Transverse colon (tissue), 4 donors: Measurements from ENCODE around the gene MLLT10. TPM values are rescaled to one million over a fixed set of nuclear protein-coding genes. Genes with fewer than 3 reads are reported as not detected.

Experiments used
- DNase-seq: peaks from one replicate; pipeline ENCODE4 v3.0.0-alpha.2; 2019
- H3K27ac ChIP-seq, 4 donors: fragments of 200-600 bp; sonication (generic); 2 replicates each; pipeline ENCODE4 v1.5.1; 2016 to 2018; ENCODE audit warnings: inconsistent platforms in 4 of 4
- H3K27me3 ChIP-seq: fragments of 200-600 bp; sonication (generic); 2 replicates; pipeline ENCODE4 v1.5.1; 2017; ENCODE audit warnings: inconsistent platforms
- H3K36me3 ChIP-seq, 4 donors: fragments of 200-600 bp; sonication (generic); 2 replicates each; pipeline ENCODE4 v1.5.1; 2017 to 2019; ENCODE audit warnings: inconsistent platforms in 4 of 4
- H3K4me1 ChIP-seq, 4 donors: fragments of 200-600 bp; sonication (generic); 2 replicates each; pipeline ENCODE4 v1.5.1; 2017 to 2020; ENCODE audit warnings: inconsistent platforms in 4 of 4
- H3K4me3 ChIP-seq, 4 donors: fragments of 200-600 bp; sonication (generic); 1 replicate in 1 of 4; 2 replicates in 3 of 4; pipeline versions ENCODE4 v1.5.1 to v1.6.1; 2017 to 2019; ENCODE audit warnings: inconsistent platforms in 4 of 4
- H3K9me3 ChIP-seq, 2 donors: fragments of 200-600 bp; sonication (generic); 2 replicates each; pipeline ENCODE4 v1.5.1; 2017 to 2019; ENCODE audit warnings: inconsistent platforms in 2 of 2
- EP300 ChIP-seq: sonication (generic); formaldehyde crosslinking; IDR thresholded peaks from one replicate; pipeline ENCODE4 v1.6.1; 2017; ENCODE audit warnings: antibody characterized with exemption, low read depth
- POLR2A ChIP-seq: fragments of 450-650 bp; IDR thresholded peaks from one replicate; pipeline ENCODE4 v1.6.1; 2016; ENCODE audit warnings: antibody characterized with exemption, mild to moderate bottlenecking, moderate library complexity
- POLR2AphosphoS5 ChIP-seq, 3 donors: sonication (generic); formaldehyde crosslinking; IDR thresholded peaks; one replicate each; pipeline ENCODE4 v1.6.1; 2016; ENCODE audit warnings: antibody characterized with exemption in 3 of 3
- WGBS, 2 donors: methylation state at CpG; one replicate each; pipeline ENCODE4 v1.1.5; 2018; ENCODE audit warnings: low coverage in 1 of 2; 5-methylcytosine and 5-hydroxymethylcytosine counted together
- in situ Hi-C, 4 donors: fragments of 200-750 bp; cut with MboI; loops; one replicate each; pipeline versions ENCODE4 v1.15.0 to v1.15.1; 2017; ENCODE audit warnings: low sequenced_read_pairs in 3 of 4, low pct_ligation_motif_present in 1 of 4, low pct_unique_long_range_greater_than_20kb in 1 of 4
- intact Hi-C: fragments of 100-400 bp; cut with DNase I; formaldehyde crosslinking; loops from one replicate; pipeline ENCODE4 v1.15.1; 2023; ENCODE audit warnings: low total_unique reads
- total RNA-seq, 4 donors: library from RNA; depleted of rRNA; stranded (reverse); fragments of >200 nt; gene quantifications; one replicate each; pipeline ENCODE4 v1.1.0, GENCODE V29; 2016
- TF ChIP-seq, protein P1 (sequence below), 5 experiments: fragments of 200-600 bp in 3 of 5; fragments of 450-650 bp in 2 of 5; sonication (generic) in 3 of 5; IDR thresholded peaks; 1 replicate in 2 of 5; 2 replicates in 3 of 5; pipeline ENCODE4 v1.5.1; 2016 to 2017; ENCODE audit warnings: antibody characterized with exemption in 5 of 5, inconsistent platforms in 3 of 5, mild to moderate bottlenecking in 2 of 5, moderate library complexity in 1 of 5

MLLT10 gene
- total RNA-seq, 4 donors from 2014 or later = 12.0 to 43.0 (median 28.5) TPM

DNA sequence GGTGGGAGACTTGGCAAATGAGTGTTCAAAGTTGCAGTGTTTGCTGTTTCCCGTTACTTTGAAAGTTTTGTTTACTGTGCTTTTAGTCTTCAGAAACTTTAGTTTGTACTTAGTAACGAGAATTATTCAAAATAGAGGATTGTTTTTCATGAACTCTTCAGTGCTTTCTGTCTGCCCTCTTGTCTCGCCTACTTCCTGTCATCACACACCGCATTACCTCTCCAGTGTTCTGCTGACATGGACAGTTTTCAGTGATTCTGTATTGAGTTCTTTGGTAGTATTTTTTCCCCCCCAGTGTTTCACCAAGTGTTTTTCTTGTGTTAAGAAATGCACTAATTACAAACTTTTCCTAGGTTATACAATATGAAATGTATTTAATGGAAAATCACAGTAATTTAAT lies 207.0 kb downstream of the MLLT10 start:
- no peaks in the 10 kb centered on the region for H3K9me3 ChIP-seq
- H3K27me3 ChIP-seq = no peaks in the 10 kb centered on the region
- peaks cover 0 to 21% (median 8%) of the 10 kb centered on the region in 4 donors for H3K36me3 ChIP-seq
- in situ Hi-C loops (loop anchor here in 1 of 4 donors (25.0 kb wide), 1 partner anchor 454 kb away; no protein-coding TSS in a partner anchor), intact Hi-C loops (no loop called here)
- no peak overlapping the region for H3K4me3 ChIP-seq
- H3K27ac ChIP-seq = no peak overlapping the region
- WGBS, 2 donors = 68 to 75% methylated on average over 4 of the region's 4 CpGs
- no peaks in the 10 kb centered on the region for H3K4me1 ChIP-seq
- no peak for DNase-seq
- TF ChIP-seq POLR2A = no peak
- TF ChIP-seq, protein P1, sequence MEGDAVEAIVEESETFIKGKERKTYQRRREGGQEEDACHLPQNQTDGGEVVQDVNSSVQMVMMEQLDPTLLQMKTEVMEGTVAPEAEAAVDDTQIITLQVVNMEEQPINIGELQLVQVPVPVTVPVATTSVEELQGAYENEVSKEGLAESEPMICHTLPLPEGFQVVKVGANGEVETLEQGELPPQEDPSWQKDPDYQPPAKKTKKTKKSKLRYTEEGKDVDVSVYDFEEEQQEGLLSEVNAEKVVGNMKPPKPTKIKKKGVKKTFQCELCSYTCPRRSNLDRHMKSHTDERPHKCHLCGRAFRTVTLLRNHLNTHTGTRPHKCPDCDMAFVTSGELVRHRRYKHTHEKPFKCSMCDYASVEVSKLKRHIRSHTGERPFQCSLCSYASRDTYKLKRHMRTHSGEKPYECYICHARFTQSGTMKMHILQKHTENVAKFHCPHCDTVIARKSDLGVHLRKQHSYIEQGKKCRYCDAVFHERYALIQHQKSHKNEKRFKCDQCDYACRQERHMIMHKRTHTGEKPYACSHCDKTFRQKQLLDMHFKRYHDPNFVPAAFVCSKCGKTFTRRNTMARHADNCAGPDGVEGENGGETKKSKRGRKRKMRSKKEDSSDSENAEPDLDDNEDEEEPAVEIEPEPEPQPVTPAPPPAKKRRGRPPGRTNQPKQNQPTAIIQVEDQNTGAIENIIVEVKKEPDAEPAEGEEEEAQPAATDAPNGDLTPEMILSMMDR (IDR thresholded peaks at IDR 0.05) = no peak
- TF ChIP-seq POLR2AphosphoS5 (IDR thresholded peaks at IDR 0.05) = no peak

DNA sequence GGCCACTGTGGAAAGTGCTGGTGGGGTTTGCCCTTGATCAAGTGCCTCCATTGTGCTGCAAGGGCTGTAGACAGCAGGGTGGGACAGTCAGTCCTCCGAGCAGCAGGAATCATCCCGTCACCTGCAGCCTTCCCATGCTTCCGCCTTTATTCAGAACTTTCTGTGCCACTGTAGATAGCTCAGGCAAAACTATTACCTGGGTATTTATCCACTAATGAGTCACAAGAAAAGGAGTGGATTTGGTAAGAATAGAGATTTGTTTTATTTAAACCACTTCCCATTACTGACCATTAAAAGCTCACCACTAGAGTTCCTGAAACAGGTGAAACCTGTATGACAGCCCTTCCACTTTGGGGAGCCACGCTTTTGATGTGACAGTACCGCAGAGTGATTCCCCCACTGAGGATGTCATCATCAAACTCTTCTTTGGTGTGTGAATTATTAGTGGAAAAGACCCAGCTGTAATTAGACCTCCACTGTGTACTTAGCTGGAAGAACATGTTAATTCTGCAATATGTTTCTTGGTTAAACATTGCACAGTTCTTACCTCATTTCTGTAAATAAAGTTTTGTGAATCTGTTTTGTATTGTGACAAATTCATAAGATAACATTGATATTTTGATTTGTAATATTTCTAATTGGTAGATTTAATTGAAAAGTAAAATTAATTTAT lies 208.8 kb downstream of the MLLT10 start:
- no peak overlapping the region for H3K27ac ChIP-seq
- H3K36me3 ChIP-seq = peaks cover 0 to 21% (median 8%) of the 10 kb centered on the region in 4 donors
- no peaks in the 10 kb centered on the region for H3K27me3 ChIP-seq
- TF ChIP-seq EP300 (no peak), POLR2AphosphoS5 (IDR thresholded peaks at IDR 0.05) (no peak), POLR2A (no peak)
- TF ChIP-seq, protein P1 (IDR thresholded peaks at IDR 0.05) = no peak
- no peaks in the 10 kb centered on the region for H3K4me1 ChIP-seq
- intact Hi-C loops (no loop called here), in situ Hi-C loops (loop anchor here in 1 of 4 donors (25.0 kb wide), 1 partner anchor 456 kb away; no protein-coding TSS in a partner anchor)
- 94% methylated on average over 5 of the region's 5 CpGs; no CpG with 5 or more reads in 1 of the 2 donors for WGBS, 2 donors
- no peak for DNase-seq
- H3K9me3 ChIP-seq = no peaks in the 10 kb centered on the region
- H3K4me3 ChIP-seq = no peak overlapping the region

- H3K27ac ChIP-seq = no peak overlapping the region
- H3K4me3 ChIP-seq = no peak overlapping the region
- in situ Hi-C loops (loop anchor here in 1 of 4 donors (25.0 kb wide), 1 partner anchor 457 kb away; no protein-coding TSS in a partner anchor), intact Hi-C loops (no loop called here)
- TF ChIP-seq POLR2AphosphoS5 (IDR thresholded peaks at IDR 0.05) = no peak
- TF ChIP-seq POLR2A = no peak
- TF ChIP-seq EP300 = no peak
- TF ChIP-seq, protein P1 (IDR thresholded peaks at IDR 0.05) = no peak
- no peaks in the 10 kb centered on the region for H3K4me1 ChIP-seq
- no peaks in the 10 kb centered on the region for H3K27me3 ChIP-seq
- H3K9me3 ChIP-seq = no peaks in the 10 kb centered on the region
- 94 to 100% methylated on average over 1 to 11 of the region's 11 CpGs for WGBS, 2 donors
- DNase-seq = no peak
- H3K36me3 ChIP-seq = peaks cover 0 to 17% (median 8%) of the 10 kb centered on the region in 4 donors
Observed at GRCh38 chr10:21744223-21744622, 210.2 kb downstream of the MLLT10 start.

- WGBS, 2 donors = 73 to 82% methylated on average over 2 to 6 of the region's 6 CpGs
- in situ Hi-C loops (loop anchor here in 1 of 4 donors (25.0 kb wide), 1 partner anchor 459 kb away; no protein-coding TSS in a partner anchor), intact Hi-C loops (no loop called here)
- no peak overlapping the region for H3K4me3 ChIP-seq
- TF ChIP-seq POLR2AphosphoS5 (IDR thresholded peaks at IDR 0.05) (no peak), POLR2A (no peak), EP300 (no peak)
- TF ChIP-seq, protein P1 (IDR thresholded peaks at IDR 0.05) = no peak
- no peaks in the 10 kb centered on the region for H3K27me3 ChIP-seq
- peaks cover 0 to 10% (median 4%) of the 10 kb centered on the region in 4 donors for H3K36me3 ChIP-seq
- no peaks in the 10 kb centered on the region for H3K9me3 ChIP-seq
- H3K4me1 ChIP-seq = peaks cover 0 to 3% (median 1%) of the 10 kb centered on the region in 4 donors
- H3K27ac ChIP-seq = no peak overlapping the region
- DNase-seq = no peak
Observed at GRCh38 chr10:21746118-21746517, 212.1 kb downstream of the MLLT10 start.
